ENCODE measurements around the gene CES2. TPM values are rescaled to one million over a fixed set of nuclear protein-coding genes. Genes with fewer than 3 reads are reported as not detected.
A peak's percentile ranks its signal among the peaks of the same experiment; 100 is the strongest.
"Not testable (repeated sequence)": the region's sequence is repeated elsewhere in the genome, so short reads cannot be mapped to it uniquely, and the experiment has no call there.

The CES2 gene
- total RNA-seq, 5 donors from 2014 or later (not counting 1 experiment from before 2014, with no cell fraction given) = 35.3 to 56.5 (median 50.2) TPM

- Histone ChIP-seq H3K36me3 (ENCODE audit: control insufficient read depth in 2 of 2, extremely low read depth in 1 of 2, insufficient read depth in 1 of 2, low read length in 1 of 2) (no peaks in the 10 kb centered on the region), H3K27me3 (replicated peaks in 1 of 2; ENCODE audit: control insufficient read depth in 2 of 2, extremely low read depth in 1 of 2, insufficient read depth in 2 of 2, low read length in 1 of 2) (peaks cover 0 to 2% of the 10 kb centered on the region in 2 experiments), H3K27ac (ENCODE audit: low read length) (no peak overlapping the region), H3K9me3 (no peaks in the 10 kb centered on the region), H3K4me1 (ENCODE audit: control insufficient read depth in 1 of 2, extremely low read depth in 1 of 2, insufficient read depth in 2 of 2, low read length in 2 of 2) (peaks cover 0 to 27% of the 10 kb centered on the region in 2 experiments), H3K4me3 (ENCODE audit: control insufficient read depth in 1 of 2, extremely low read depth in 1 of 2, low read length in 1 of 2) (no peak overlapping the region)
- WGBS (ENCODE audit: insufficient coverage) = no CpG with 5 or more reads among the region's 6 CpGs
- no peak for DNase-seq
- H3K27me3 Mint-ChIP-seq = no peaks in the 10 kb centered on the region
- no peak overlapping the region for H3K4me3 Mint-ChIP-seq
- H3K9me3 Mint-ChIP-seq = no peaks in the 10 kb centered on the region
- no peaks in the 10 kb centered on the region for H3K36me3 Mint-ChIP-seq
- H3K4me1 Mint-ChIP-seq = peaks cover 21 to 37% (median 30%) of the 10 kb centered on the region in 3 donors
- no peak overlapping the region for H3K27ac Mint-ChIP-seq
- CTCF ChIA-PET = no interaction called here
- POLR2A ChIA-PET = no interaction called here
- ATAC-seq (replicated peaks in 1 of 4) = no peak
These were observed 51.2 kb downstream of the CES2 start for GRCh38 chr16:66986559-66986958.

GRCh38 chr16:66988197-66988788, 53.0 kb downstream of the CES2 start, which contains the start of gene CES4A:
CES4A (plus strand) TSS chr16:66988589; CDS start chr16:66988773, 184 bp downstream.
- Histone ChIP-seq H3K27ac (ENCODE audit: low read length) (no peak within 1 kb of the TSS), H3K36me3 (ENCODE audit: control insufficient read depth in 2 of 2, extremely low read depth in 1 of 2, insufficient read depth in 1 of 2, low read length in 1 of 2) (no peaks in the 10 kb centered on the region), H3K27me3 (replicated peaks in 1 of 2; ENCODE audit: control insufficient read depth in 2 of 2, extremely low read depth in 1 of 2, insufficient read depth in 2 of 2, low read length in 1 of 2) (peaks cover 0 to 2% of the 10 kb centered on the region in 2 experiments), H3K9me3 (no peaks in the 10 kb centered on the region), H3K4me1 (ENCODE audit: control insufficient read depth in 1 of 2, extremely low read depth in 1 of 2, insufficient read depth in 2 of 2, low read length in 2 of 2) (peaks cover 0 to 22% of the 10 kb centered on the region in 2 experiments), H3K4me3 (ENCODE audit: control insufficient read depth in 1 of 2, extremely low read depth in 1 of 2, low read length in 1 of 2) (no peak within 1 kb of the TSS)
- DNase-seq (no peak), ATAC-seq (replicated peaks in 1 of 4) (no peak)
- Mint-ChIP-seq H3K36me3 (no peaks in the 10 kb centered on the region), H3K27ac (peak within 1 kb of the TSS in 1 of 2 donors; percentile 60), H3K9me3 (no peaks in the 10 kb centered on the region), H3K27me3 (no peaks in the 10 kb centered on the region), H3K4me1 (peaks cover 16 to 26% (median 21%) of the 10 kb centered on the region in 3 donors), H3K4me3 (no peak within 1 kb of the TSS)
- WGBS (ENCODE audit: insufficient coverage) = 87% methylated on average over 9 of the region's 11 CpGs
- ChIA-PET CTCF (no interaction called here), POLR2A (no interaction called here)

- Mint-ChIP-seq H3K27me3 (no peaks in the 10 kb centered on the region), H3K27ac (no peak overlapping the region), H3K4me3 (no peak overlapping the region), H3K4me1 (peaks cover 0 to 3% (median 0%) of the 10 kb centered on the region in 3 donors), H3K36me3 (no peaks in the 10 kb centered on the region), H3K9me3 (no peaks in the 10 kb centered on the region)
- no peak overlapping the region for H3K27ac ChIP-seq (ENCODE audit: low read length)
- no peaks in the 10 kb centered on the region for H3K4me1 ChIP-seq (ENCODE audit: control insufficient read depth in 1 of 2, extremely low read depth in 1 of 2, insufficient read depth in 2 of 2, low read length in 2 of 2)
- DNase-seq (no peak), ATAC-seq (replicated peaks in 1 of 4) (no peak)
- WGBS (ENCODE audit: insufficient coverage) = 83% methylated on average over 1 of the region's 2 CpGs
- no peaks in the 10 kb centered on the region for H3K9me3 ChIP-seq
- H3K4me3 ChIP-seq (ENCODE audit: control insufficient read depth in 1 of 2, extremely low read depth in 1 of 2, low read length in 1 of 2) = no peak overlapping the region
- POLR2A ChIA-PET = no interaction called here
- H3K27me3 ChIP-seq (replicated peaks in 1 of 2; ENCODE audit: control insufficient read depth in 2 of 2, extremely low read depth in 1 of 2, insufficient read depth in 2 of 2, low read length in 1 of 2) = peaks cover 0 to 2% of the 10 kb centered on the region in 2 experiments
- CTCF ChIA-PET = no interaction called here
- H3K36me3 ChIP-seq (ENCODE audit: control insufficient read depth in 2 of 2, extremely low read depth in 1 of 2, insufficient read depth in 1 of 2, low read length in 1 of 2) = no peaks in the 10 kb centered on the region
These were observed 56.3 kb downstream of the CES2 start for GRCh38 chr16:66991545-66992077.

GRCh38 chr16:66993558-66993957, 58.2 kb downstream of the CES2 start:
- POLR2A ChIA-PET; H3K4me3 ChIP-seq (ENCODE audit: control insufficient read depth in 1 of 2, extremely low read depth in 1 of 2, low read length in 1 of 2); H3K9me3 ChIP-seq; H3K4me1 Mint-ChIP-seq; H3K27ac ChIP-seq (ENCODE audit: low read length); H3K4me1 ChIP-seq (ENCODE audit: control insufficient read depth in 1 of 2, extremely low read depth in 1 of 2, insufficient read depth in 2 of 2, low read length in 2 of 2); H3K27me3 ChIP-seq (replicated peaks in 1 of 2; ENCODE audit: control insufficient read depth in 2 of 2, extremely low read depth in 1 of 2, insufficient read depth in 2 of 2, low read length in 1 of 2); H3K27ac Mint-ChIP-seq; H3K4me3 Mint-ChIP-seq; H3K27me3 Mint-ChIP-seq; H3K36me3 Mint-ChIP-seq; H3K36me3 ChIP-seq (ENCODE audit: control insufficient read depth in 2 of 2, extremely low read depth in 1 of 2, insufficient read depth in 1 of 2, low read length in 1 of 2); H3K9me3 Mint-ChIP-seq; CTCF ChIA-PET; ATAC-seq (replicated peaks in 1 of 4); DNase-seq: not testable (repeated sequence)
- 100% methylated on average over 3 of the region's 12 CpGs for WGBS (ENCODE audit: insufficient coverage)

Other genes with a start within 250 kb of the CES2 start
- gene CMTM4, start 238.8 kb upstream of the CES2 start, total RNA-seq = 1 to 10 TPM; 1.1 to 2.3 (median 1.8) TPM
- 10 to 100 TPM; 69.9 to 92.1 (median 81.3) TPM for gene DYNC1LI2, start 183.9 kb upstream of the CES2 start, total RNA-seq
- under 1 TPM in 2 of 5 donors, not detected in 3; 0.10 to 0.12 TPM for gene TERB1, start 133.9 kb upstream of the CES2 start, total RNA-seq
- 10 to 100 TPM; 67.8 to 93.2 (median 75.0) TPM for gene NAE1, start 104.5 kb upstream of the CES2 start, total RNA-seq
- gene CA7, start 91.1 kb upstream of the CES2 start, total RNA-seq = not detected
- 10 to 100 TPM in 3 of 5 donors, 1 to 10 TPM in 2; 7.1 to 16.5 (median 12.5) TPM for gene PDP2, start 55.0 kb upstream of the CES2 start, total RNA-seq
- not detected for gene CDH16, start 16.6 kb upstream of the CES2 start, total RNA-seq
- 1 to 10 TPM in 1 of 5 donors, under 1 TPM in 3, not detected in 1; 0.28 to 1.1 (median 0.53) TPM for gene RRAD, start 10.0 kb upstream of the CES2 start, total RNA-seq
- gene CIAO2B, start 1.1 kb upstream of the CES2 start, total RNA-seq = 10 to 100 TPM; 55.3 to 66.8 (median 62.4) TPM
- under 1 TPM; 0.10 to 0.88 (median 0.58) TPM for gene CES3, start 25.8 kb downstream of the CES2 start, total RNA-seq
- gene CES4A, start 53.1 kb downstream of the CES2 start, total RNA-seq = 10 to 100 TPM; 12.4 to 20.7 (median 17.0) TPM
- gene CBFB, start 93.6 kb downstream of the CES2 start, total RNA-seq = 100 to 1,000 TPM in 2 of 5 donors, 10 to 100 TPM in 3; 80.0 to 115 (median 96.5) TPM
- gene PHAF1, start 174.4 kb downstream of the CES2 start, total RNA-seq = 10 to 100 TPM; 19.4 to 23.0 (median 20.1) TPM
- gene B3GNT9, start 215.5 kb downstream of the CES2 start, total RNA-seq = 1 to 10 TPM; 3.0 to 9.5 (median 4.9) TPM
- 100 to 1,000 TPM in 3 of 5 donors, 10 to 100 TPM in 2; 58.3 to 179 (median 123) TPM for gene TRADD, start 224.4 kb downstream of the CES2 start, total RNA-seq
- gene FBXL8, start 224.4 kb downstream of the CES2 start, total RNA-seq = 10 to 100 TPM; 18.5 to 69.7 (median 43.7) TPM
- 10 to 100 TPM; 22.3 to 66.3 (median 39.1) TPM for gene HSF4, start 229.2 kb downstream of the CES2 start, total RNA-seq
- gene NOL3, start 235.0 kb downstream of the CES2 start, total RNA-seq = 1 to 10 TPM; 2.1 to 8.0 (median 5.2) TPM
- gene MATCAP1, start 248.4 kb downstream of the CES2 start, total RNA-seq = 10 to 100 TPM; 11.3 to 16.5 (median 14.8) TPM

All from T-cell (primary cell).